ENCODE measurements around the gene RGS3.
"Not testable (repeated sequence)": the region's sequence is repeated elsewhere in the genome, so short reads cannot be mapped to it uniquely, and the experiment has no call there.

- not testable (repeated sequence) for TF ChIP-seq CTCF, POLR2A (IDR thresholded peaks at IDR 0.05)
Observed at GRCh38 chr9:113437716-113438115, 25.8 kb upstream of the RGS3 start.
